Activated T-helper 1 cell treated with anti-CD3 and anti-CD28 coated beads, Interleukin-12 subunit alpha, Interleukin-12 subunit beta, Interleukin-2, Interleukin-4 antibody, amounts not matched to agents 30 ng/mL and 10 ng/mL and 1 ng/mL, durations not matched to agents 14 hours and 24 hours and 36 hours (primary cell): ENCODE measurements around the gene ANKRD12. TPM values are rescaled to one million over a fixed set of nuclear protein-coding genes. Genes with fewer than 3 reads are reported as not detected.

Experiments used
- DNase-seq: peaks from one replicate; pipeline ENCODE4 v3.0.0; 2021; ENCODE audit warnings: low spot score
- H3K27ac Mint-ChIP-seq: one replicate; pipeline ENCODE4 v1.8.0; 2021; ENCODE audit warnings: mild to moderate bottlenecking, mixed read lengths
- H3K27me3 Mint-ChIP-seq: one replicate; pipeline ENCODE4 v1.8.0; 2022; ENCODE audit warnings: mild to moderate bottlenecking, moderate library complexity, mixed read lengths; ENCODE audit not compliant: insufficient read depth
- H3K36me3 Mint-ChIP-seq: one replicate; pipeline ENCODE4 v1.8.0; 2021; ENCODE audit warnings: low read depth, mixed read lengths
- H3K4me1 Mint-ChIP-seq: one replicate; pipeline ENCODE4 v1.8.0; 2021; ENCODE audit warnings: low read depth, mixed read lengths
- H3K4me3 Mint-ChIP-seq: one replicate; pipeline ENCODE4 v1.8.0; 2021; ENCODE audit warnings: mild to moderate bottlenecking, moderate library complexity, mixed read lengths
- H3K9me3 Mint-ChIP-seq: one replicate; pipeline ENCODE4 v1.8.0; 2021; ENCODE audit warnings: mixed read lengths
- intact Hi-C: fragments of 100-400 bp; cut with micrococcal nuclease; formaldehyde crosslinking; loops from one replicate; pipeline ENCODE4 v1.15.1; 2024
- total RNA-seq: library from RNA; stranded (reverse); gene quantifications from 2 replicates; pipeline ENCODE4 v1.2.3, GENCODE V29; 2022

The ANKRD12 gene
- total RNA-seq, 1 donor from 2014 or later, result 61.3 TPM

- peaks cover 40% of the 10 kb centered on the region for H3K36me3 Mint-ChIP-seq
- H3K9me3 Mint-ChIP-seq, result no peaks in the 10 kb centered on the region
- intact Hi-C loops, result loop anchor here (10.0 kb wide), 1 partner anchor 1159 kb away; no protein-coding TSS in a partner anchor
- peaks cover 74% of the 10 kb centered on the region for H3K4me1 Mint-ChIP-seq
- H3K4me3 Mint-ChIP-seq, result peak overlapping the region; percentile 17
- DNase-seq, result no peak
- H3K27ac Mint-ChIP-seq, result peak overlapping the region; percentile 49
- no peaks in the 10 kb centered on the region for H3K27me3 Mint-ChIP-seq
These were observed 23.0 kb upstream of the ANKRD12 start for GRCh38 chr18:9113468-9114149.

DNA sequence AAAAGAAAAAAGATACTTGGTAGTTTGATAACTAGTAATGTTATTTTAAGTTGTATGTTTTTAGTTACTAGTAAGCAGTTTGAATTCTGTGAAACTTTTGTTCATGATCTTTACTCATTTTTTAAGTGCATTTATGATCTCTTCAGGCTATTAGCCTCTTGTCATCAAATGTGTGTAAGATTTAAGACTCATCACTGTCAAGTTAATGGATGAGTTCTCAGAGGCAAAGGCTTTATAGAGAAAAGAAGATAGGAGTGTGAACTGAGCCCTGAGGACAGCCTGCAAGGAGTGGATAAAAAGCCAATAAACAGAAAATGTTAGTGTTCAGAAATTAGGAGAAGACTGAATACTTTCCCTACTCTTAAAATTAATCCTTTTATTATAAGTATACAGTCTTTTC, 20.6 kb upstream of the ANKRD12 start:
- H3K4me3 Mint-ChIP-seq, result peak overlapping the region; percentile 77
- intact Hi-C loops, result loop anchor here (10.0 kb wide), 1 partner anchor 1161 kb away; no protein-coding TSS in a partner anchor
- H3K9me3 Mint-ChIP-seq, result no peaks in the 10 kb centered on the region
- no peaks in the 10 kb centered on the region for H3K27me3 Mint-ChIP-seq
- peak overlapping the region; percentile 99 for H3K27ac Mint-ChIP-seq
- DNase-seq, result no peak
- H3K4me1 Mint-ChIP-seq, result peaks cover 72% of the 10 kb centered on the region
- H3K36me3 Mint-ChIP-seq, result peaks cover 45% of the 10 kb centered on the region

DNA sequence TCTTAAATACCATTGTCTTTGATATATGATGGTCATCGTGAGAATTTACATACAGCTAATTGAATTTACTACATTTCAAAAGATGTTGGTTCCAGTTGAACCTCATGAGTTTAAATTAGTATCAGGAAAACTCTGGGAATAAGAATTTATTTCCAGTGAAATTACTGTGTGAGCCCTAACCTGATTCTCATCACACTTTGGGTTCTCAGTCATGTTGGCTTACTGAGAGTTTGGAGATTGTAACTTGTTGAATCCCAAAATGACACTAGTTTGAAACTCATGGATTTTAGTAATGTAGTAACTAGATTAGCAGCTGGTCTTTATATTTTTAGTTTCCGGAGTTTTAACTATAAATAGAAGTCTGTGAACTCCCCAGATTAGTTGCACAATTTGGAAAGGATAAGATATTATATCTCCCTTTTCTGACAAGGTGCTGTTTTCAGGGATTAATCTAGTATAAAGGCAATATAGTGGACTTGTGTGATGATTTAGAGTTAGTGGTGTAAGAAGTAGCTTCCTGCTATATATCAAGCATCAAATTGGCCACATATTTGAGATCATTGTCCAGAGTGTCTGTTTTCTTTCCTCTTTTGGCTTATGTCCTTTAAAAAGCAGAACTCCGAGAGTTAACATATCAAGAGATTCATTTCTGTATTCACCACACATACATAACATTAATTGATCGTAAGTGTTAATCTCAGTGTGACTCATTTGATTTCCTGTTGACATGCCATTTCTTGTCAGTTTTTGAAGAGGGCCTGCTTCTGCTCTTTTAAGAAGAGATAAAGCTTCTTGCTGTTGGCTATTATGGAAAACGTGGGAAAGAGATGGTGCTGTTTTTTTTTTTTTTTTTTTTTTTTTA, 18.4 kb upstream of the ANKRD12 start:
- Mint-ChIP-seq H3K27me3 (no peaks in the 10 kb centered on the region), H3K27ac (peak overlapping the region; percentile 81), H3K4me1 (peaks cover 83% of the 10 kb centered on the region), H3K36me3 (peaks cover 40% of the 10 kb centered on the region), H3K9me3 (no peaks in the 10 kb centered on the region), H3K4me3 (peak overlapping the region; percentile 64)
- no peak for DNase-seq
- intact Hi-C loops, result loop anchor here (1.0 to 10.0 kb wide), 9 partner anchors 9 to 1163 kb away; partner anchors contain the start of genes ANKRD12 and NDUFV2

- Mint-ChIP-seq H3K27ac (peak overlapping the region; percentile 80), H3K27me3 (no peaks in the 10 kb centered on the region), H3K4me1 (peaks cover 80% of the 10 kb centered on the region), H3K36me3 (peaks cover 48% of the 10 kb centered on the region), H3K4me3 (peak overlapping the region; percentile 45), H3K9me3 (no peaks in the 10 kb centered on the region)
- DNase-seq, result no peak
- intact Hi-C loops, result no loop called here
These were observed 15.8 kb upstream of the ANKRD12 start for GRCh38 chr18:9120796-9121195.

DNA sequence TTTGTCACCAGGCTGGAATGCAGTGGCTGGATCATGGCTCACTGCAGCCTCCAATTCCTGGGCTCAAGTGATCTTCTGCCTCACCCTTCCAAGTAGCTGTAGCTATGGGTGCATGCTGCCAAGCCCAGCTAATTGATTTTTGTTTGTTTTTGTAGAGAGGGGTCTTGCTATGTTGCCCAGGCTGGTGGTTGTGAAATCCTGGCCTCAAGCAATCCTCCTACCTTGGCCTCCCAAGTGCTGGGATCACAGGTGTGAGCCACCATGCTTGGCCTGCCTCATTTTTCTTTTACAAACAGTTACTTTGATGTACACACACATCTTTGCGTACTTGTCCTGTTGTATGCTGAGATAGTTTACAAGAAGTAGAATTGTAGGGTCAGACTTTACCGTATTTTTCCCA, 13.1 kb upstream of the ANKRD12 start:
- intact Hi-C loops, result no loop called here
- Mint-ChIP-seq H3K9me3 (no peaks in the 10 kb centered on the region), H3K36me3 (peaks cover 52% of the 10 kb centered on the region), H3K27ac (no peak overlapping the region), H3K4me1 (peaks cover 66% of the 10 kb centered on the region), H3K4me3 (no peak overlapping the region), H3K27me3 (no peaks in the 10 kb centered on the region)
- DNase-seq, result no peak

- H3K27me3 Mint-ChIP-seq, result no peaks in the 10 kb centered on the region
- no peak overlapping the region for H3K27ac Mint-ChIP-seq
- peaks cover 62% of the 10 kb centered on the region for H3K4me1 Mint-ChIP-seq
- H3K9me3 Mint-ChIP-seq, result no peaks in the 10 kb centered on the region
- H3K4me3 Mint-ChIP-seq, result no peak overlapping the region
- intact Hi-C loops, result no loop called here
- H3K36me3 Mint-ChIP-seq, result peaks cover 55% of the 10 kb centered on the region
- no peak for DNase-seq
These were observed 11.8 kb upstream of the ANKRD12 start for GRCh38 chr18:9124824-9125223.

- peaks cover 56% of the 10 kb centered on the region for H3K4me1 Mint-ChIP-seq
- intact Hi-C loops, result no loop called here
- H3K27ac Mint-ChIP-seq, result no peak overlapping the region
These were observed 10.2 kb upstream of the ANKRD12 start for GRCh38 chr18:9126337-9126736.

GRCh38 chr18:9130195-9130594, 6.4 kb upstream of the ANKRD12 start:
- H3K9me3 Mint-ChIP-seq, result no peaks in the 10 kb centered on the region
- peaks cover 47% of the 10 kb centered on the region for H3K4me1 Mint-ChIP-seq
- no peak overlapping the region for H3K27ac Mint-ChIP-seq
- H3K36me3 Mint-ChIP-seq, result peaks cover 59% of the 10 kb centered on the region
- DNase-seq, result no peak
- no peak overlapping the region for H3K4me3 Mint-ChIP-seq
- H3K27me3 Mint-ChIP-seq, result no peaks in the 10 kb centered on the region
- intact Hi-C loops, result loop anchor here (10.0 kb wide), 1 partner anchor 785 kb away; the partner anchor contains the start of gene VAPA

More at GRCh38 chr18:9126337-9126736, 10.2 kb upstream of the ANKRD12 start:
- peaks cover 51% of the 10 kb centered on the region for H3K36me3 Mint-ChIP-seq
- no peak overlapping the region for H3K4me3 Mint-ChIP-seq
- H3K9me3 Mint-ChIP-seq, result no peaks in the 10 kb centered on the region
- no peak for DNase-seq
- no peaks in the 10 kb centered on the region for H3K27me3 Mint-ChIP-seq

- Mint-ChIP-seq H3K4me1 (peaks cover 47% of the 10 kb centered on the region), H3K27me3 (no peaks in the 10 kb centered on the region), H3K9me3 (no peaks in the 10 kb centered on the region), H3K36me3 (peaks cover 58% of the 10 kb centered on the region), H3K27ac (no peak overlapping the region), H3K4me3 (no peak overlapping the region)
- intact Hi-C loops, result loop anchor here (10.0 kb wide), 1 partner anchor 784 kb away; the partner anchor contains the start of gene VAPA
- DNase-seq, result no peak
These were observed 5.8 kb upstream of the ANKRD12 start for GRCh38 chr18:9130806-9131205.

DNA sequence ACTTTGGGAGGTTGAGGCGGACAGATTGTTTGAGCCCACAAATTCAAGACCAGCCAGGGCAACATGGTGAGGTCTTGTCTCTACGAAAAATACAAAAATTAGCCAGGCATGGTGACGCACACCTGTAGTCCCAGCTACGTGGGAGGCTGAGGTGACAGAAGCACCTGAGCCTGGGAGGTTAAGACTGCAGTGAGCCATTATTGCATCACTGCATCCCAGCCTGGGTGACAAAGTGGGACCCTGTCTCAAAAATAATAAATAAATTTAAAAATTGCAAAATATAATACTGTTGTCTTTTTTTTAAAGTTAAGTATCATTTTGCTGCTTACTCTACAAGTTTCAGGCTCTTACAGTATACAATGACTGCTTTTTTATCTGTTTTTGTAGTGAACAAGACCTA, 4.0 kb upstream of the ANKRD12 start:
- intact Hi-C loops, result loop anchor here (10.0 kb wide), 1 partner anchor 782 kb away; the partner anchor contains the start of gene VAPA
- Mint-ChIP-seq H3K27me3 (no peaks in the 10 kb centered on the region), H3K36me3 (peaks cover 48% of the 10 kb centered on the region), H3K27ac (no peak overlapping the region), H3K4me1 (peaks cover 40% of the 10 kb centered on the region), H3K9me3 (no peaks in the 10 kb centered on the region), H3K4me3 (no peak overlapping the region)
- DNase-seq, result no peak

DNA sequence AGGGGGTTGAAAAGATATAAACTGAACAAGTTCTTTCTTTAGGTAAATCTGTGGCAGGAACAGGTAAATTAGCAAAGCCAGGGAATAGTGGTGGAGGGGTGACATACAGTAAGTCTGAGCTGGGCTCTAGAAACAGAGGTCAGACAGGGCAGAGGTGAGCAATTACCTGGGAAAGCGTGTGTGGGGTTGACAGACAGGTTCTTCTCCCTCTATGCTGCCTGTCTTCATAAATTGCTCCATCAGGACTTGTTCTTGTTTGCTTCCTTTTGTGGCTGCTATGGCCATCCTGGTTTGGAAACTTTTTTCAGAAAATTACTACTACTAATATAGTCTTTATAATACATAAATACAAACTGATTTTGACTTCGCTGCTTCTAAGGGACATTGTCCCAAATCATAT, 3.4 kb upstream of the ANKRD12 start:
- Mint-ChIP-seq H3K4me3 (no peak overlapping the region), H3K4me1 (peaks cover 41% of the 10 kb centered on the region), H3K27ac (peak overlapping the region; percentile 75), H3K36me3 (peaks cover 43% of the 10 kb centered on the region), H3K9me3 (no peaks in the 10 kb centered on the region), H3K27me3 (no peaks in the 10 kb centered on the region)
- DNase-seq, result no peak
- intact Hi-C loops, result loop anchor here (10.0 kb wide), 1 partner anchor 782 kb away; the partner anchor contains the start of gene VAPA

DNA sequence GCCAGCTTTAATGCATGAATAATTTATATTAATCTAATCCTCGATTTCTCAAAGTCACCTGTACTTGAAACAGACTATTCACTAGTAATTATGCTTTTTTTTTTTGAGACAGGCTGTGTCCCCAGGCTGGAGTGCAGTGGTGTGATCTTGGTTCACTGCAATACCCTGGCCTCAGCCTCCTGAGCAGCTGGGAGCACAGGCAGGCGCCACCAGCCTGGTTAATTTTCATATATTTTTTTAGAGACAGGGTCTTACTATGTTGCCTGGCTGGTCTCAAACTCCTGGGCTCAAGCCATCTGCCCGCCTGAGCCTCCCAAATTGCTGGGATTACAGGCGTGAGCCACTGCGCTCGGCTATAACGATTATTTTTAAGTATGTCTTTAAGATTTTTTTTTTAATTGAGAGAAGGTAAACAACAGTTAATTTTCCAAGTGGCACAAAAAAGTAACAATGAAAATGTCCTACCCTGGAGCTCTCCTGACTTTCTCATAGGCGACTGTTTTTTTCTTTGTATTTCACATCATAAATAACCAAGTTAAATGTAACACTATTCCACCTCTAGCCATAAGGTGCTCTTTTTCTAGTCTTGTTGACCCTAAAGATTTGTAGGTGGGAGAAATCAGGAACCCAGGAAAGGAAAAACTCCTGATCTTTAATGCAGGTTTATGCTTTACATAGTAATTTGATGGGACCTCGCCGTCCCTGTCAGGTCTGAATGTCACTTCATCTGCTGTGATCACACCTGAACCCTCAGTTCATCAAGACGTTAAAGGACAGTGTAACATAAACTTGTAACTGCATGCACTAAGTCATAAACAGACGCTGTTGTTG, 1.3 kb upstream of the ANKRD12 start:
- peak overlapping the region; percentile 99 for H3K27ac Mint-ChIP-seq
- H3K36me3 Mint-ChIP-seq, result peaks cover 40% of the 10 kb centered on the region
- no peak for DNase-seq
- H3K4me3 Mint-ChIP-seq, result peak overlapping the region; percentile 94
- no peaks in the 10 kb centered on the region for H3K9me3 Mint-ChIP-seq
- intact Hi-C loops, result loop anchor here (5.0 to 10.0 kb wide), 2 partner anchors 477 to 780 kb away; partner anchors contain the start of genes PPP4R1 and VAPA
- H3K27me3 Mint-ChIP-seq, result no peaks in the 10 kb centered on the region
- peaks cover 46% of the 10 kb centered on the region for H3K4me1 Mint-ChIP-seq
